IMR-90 (cell line): ENCODE measurements around the gene RUNX2. TPM values are rescaled to one million over a fixed set of nuclear protein-coding genes. Genes with fewer than 3 reads are reported as not detected.
A peak's percentile ranks its signal among the peaks of the same experiment; 100 is the strongest.

ENCODE experiments used
- ATAC-seq: fragments of 200-7000 bp; cut with Tn5 transposase; 2 replicates; pipeline ENCODE4 v1.9.1; 2020; ENCODE audit warnings: low read depth, mild to moderate bottlenecking, moderate library complexity
- BruUV-seq: library from RNA; stranded (reverse); fragments of 400-500 nt; replicated peaks from 2 replicates; lab custom pipeline; 2021; lab: Mats Ljungman, UMichigan
- CTCF ChIA-PET: fragments of 300-600 bp; formaldehyde crosslinking; extraction: SDS; loops from one replicate; lab custom pipeline; 2021; ENCODE audit warnings: antibody characterized with exemption; lab: Yijun Ruan, JAX
- POLR2A ChIA-PET: fragments of 300-600 bp; sonication (Branson Sonifier 250); formaldehyde crosslinking; loops from one replicate; lab custom pipeline; 2022; ENCODE audit warnings: antibody characterized with exemption; ENCODE audit not compliant: unreplicated experiment; lab: Charles Lee
- DNase-seq: peaks from one replicate; pipeline ENCODE4 v3.0.0; 2013
- H2AFZ ChIP-seq: replicated peaks from 2 replicates; pipeline ENCODE3; 2013; ENCODE audit warnings: low read length, mild to moderate bottlenecking; ENCODE audit not compliant: poor library complexity
- H2AK5ac ChIP-seq: 2 replicates; pipeline ENCODE4 v1.6.1; 2013; ENCODE audit warnings: low read depth, low read length, inconsistent platforms
- H2AK9ac ChIP-seq: replicated peaks from 2 replicates; pipeline ENCODE3; 2013; ENCODE audit warnings: mild to moderate bottlenecking, low read depth, low read length, moderate library complexity; ENCODE audit not compliant: poor library complexity
- H2BK120ac ChIP-seq: 2 replicates; pipeline ENCODE4 v1.6.1; 2013; ENCODE audit warnings: low read depth, low read length, inconsistent platforms
- H2BK15ac ChIP-seq: 3 replicates; pipeline ENCODE4 v1.6.1; 2013; ENCODE audit warnings: low read depth, low read length, inconsistent platforms
- H2BK20ac ChIP-seq: 2 replicates; pipeline ENCODE4 v1.6.1; 2013; ENCODE audit warnings: low read depth, mild to moderate bottlenecking, inconsistent platforms, low read length, moderate library complexity
- H2BK5ac ChIP-seq: 2 replicates; pipeline ENCODE4 v1.6.1; 2013; ENCODE audit warnings: mild to moderate bottlenecking, low read depth, low read length, inconsistent platforms; ENCODE audit not compliant: poor library complexity, severe bottlenecking
- H3K14ac ChIP-seq: replicated peaks from 2 replicates; pipeline ENCODE4 v1.6.1; 2013; ENCODE audit warnings: low read depth, low read length, inconsistent platforms
- H3K18ac ChIP-seq: 2 replicates; pipeline ENCODE4 v1.6.1; 2013; ENCODE audit warnings: low read depth, low read length, control low read depth
- H3K23ac ChIP-seq: 2 replicates; pipeline ENCODE4 v1.6.1; 2013; ENCODE audit warnings: low read depth, low read length, inconsistent platforms
- H3K27ac ChIP-seq: 2 replicates; pipeline ENCODE4 v1.5.1; 2013; ENCODE audit warnings: mild to moderate bottlenecking, control low read depth, low read length; ENCODE audit not compliant: insufficient read depth
- H3K27me3 ChIP-seq: 2 replicates; pipeline ENCODE4 v1.6.1; 2013; ENCODE audit warnings: low read length; ENCODE audit not compliant: control insufficient read depth, insufficient read depth
- H3K36me3 ChIP-seq: 2 replicates; pipeline ENCODE4 v1.6.1; 2013; ENCODE audit warnings: low read length, mixed read lengths; ENCODE audit not compliant: control insufficient read depth, insufficient read depth
- H3K4ac ChIP-seq: 2 replicates; pipeline ENCODE4 v1.6.1; 2013; ENCODE audit warnings: low read depth, low read length, inconsistent platforms
- H3K4me1 ChIP-seq: 2 replicates; pipeline ENCODE4 v1.6.1; 2013; ENCODE audit warnings: low read length, mixed read lengths; ENCODE audit not compliant: control insufficient read depth, insufficient read depth
- H3K4me2 ChIP-seq: 2 replicates; pipeline ENCODE4 v1.6.1; 2013; ENCODE audit warnings: low read depth, mild to moderate bottlenecking, control low read depth, low read length, moderate library complexity
- H3K4me3 ChIP-seq: 2 replicates; pipeline ENCODE4 v1.5.1; 2013; ENCODE audit warnings: low read depth, mild to moderate bottlenecking, control low read depth, low read length, moderate library complexity; ENCODE audit not compliant: insufficient read depth
- H3K56ac ChIP-seq: 2 replicates; pipeline ENCODE4 v1.6.1; 2013; ENCODE audit warnings: low read length, inconsistent platforms; ENCODE audit not compliant: insufficient read depth; ENCODE audit errors: extremely low read depth
- H3K79me1 ChIP-seq, 2 experiments: 2 replicates each; pipeline ENCODE4 v1.6.1; 2013; ENCODE audit warnings: low read length in 2 of 2, inconsistent platforms in 1 of 2, low read depth in 1 of 2
- H3K9ac ChIP-seq: 2 replicates; pipeline ENCODE4 v1.6.1; 2013; ENCODE audit warnings: low read depth, low read length, control low read depth
- H3K9me1 ChIP-seq: 2 replicates; pipeline ENCODE4 v1.6.1; 2013; ENCODE audit warnings: low read length, inconsistent platforms; ENCODE audit not compliant: insufficient read depth
- H3K9me3 ChIP-seq: 2 replicates; pipeline ENCODE4 v1.6.1; 2013; ENCODE audit warnings: low read length; ENCODE audit not compliant: control insufficient read depth, insufficient read depth
- H4K20me1 ChIP-seq: 2 replicates; pipeline ENCODE4 v1.6.1; 2013; ENCODE audit warnings: low read length, inconsistent platforms; ENCODE audit not compliant: insufficient read depth
- H4K5ac ChIP-seq: 2 replicates; pipeline ENCODE4 v1.6.1; 2013; ENCODE audit warnings: mild to moderate bottlenecking, low read depth, low read length, control low read depth
- H4K8ac ChIP-seq, 2 experiments: 2 replicates each; pipeline ENCODE4 v1.6.1; 2013; ENCODE audit warnings: low read depth in 2 of 2, low read length in 2 of 2, control low read depth in 1 of 2, inconsistent platforms in 1 of 2
- H4K91ac ChIP-seq: 2 replicates; pipeline ENCODE4 v1.6.1; 2013; ENCODE audit warnings: low read depth, low read length, inconsistent platforms; ENCODE audit not compliant: insufficient read depth
- BHLHE40 ChIP-seq: fragments of 150-350 bp; IDR thresholded peaks from 2 replicates; pipeline ENCODE4 v1.6.1; 2016; ENCODE audit warnings: mild to moderate bottlenecking, low read depth, low read length
- FOS ChIP-seq: fragments of 150-350 bp; IDR thresholded peaks from 2 replicates; pipeline ENCODE4 v1.6.1; 2016; ENCODE audit warnings: low read depth, low read length
- MAFK ChIP-seq: IDR thresholded peaks from 2 replicates; pipeline ENCODE4 v1.6.1; 2012; ENCODE audit warnings: low read depth, low read length, improper control_type of control experiment
- MAZ ChIP-seq: IDR thresholded peaks from 2 replicates; pipeline ENCODE4 v1.6.1; 2012; ENCODE audit warnings: low read depth, mild to moderate bottlenecking, low read length, improper control_type of control experiment, moderate library complexity, borderline replicate concordance
- RAD21 ChIP-seq: IDR thresholded peaks from 2 replicates; pipeline ENCODE4 v1.6.1; 2012; ENCODE audit warnings: low read length, improper control_type of control experiment
- SMC3 ChIP-seq: fragments of 150-350 bp; IDR thresholded peaks from 2 replicates; pipeline ENCODE4 v1.6.1; 2016; ENCODE audit warnings: low read depth, mild to moderate bottlenecking, antibody characterized with exemption, low read length, moderate library complexity
- WGBS, 2 experiments: methylation state at CpG; one replicate each; pipeline versions ENCODE4 v1.1.5 to v1.1.7; 2013; ENCODE audit warnings: missing lambda C conversion rate in 2 of 2; ENCODE audit not compliant: insufficient read length in 1 of 2; ENCODE audit errors: extremely low coverage in 2 of 2; 5-methylcytosine and 5-hydroxymethylcytosine counted together
- dilution Hi-C: fragments of 300-500 bp; cut with HindIII; formaldehyde crosslinking; loops from one replicate; pipeline ENCODE4 v1.14.3; 2018; ENCODE audit warnings: low sequenced_read_pairs; ENCODE audit not compliant: unreplicated experiment
- in situ Hi-C: fragments of 300-500 bp; cut with MboI; formaldehyde crosslinking; loops from 3 replicates; pipeline ENCODE4 v1.14.3; 2019; ENCODE audit warnings: low sequenced_read_pairs, inconsistent platforms, mixed read lengths
- intact Hi-C: fragments of 100-400 bp; cut with micrococcal nuclease; formaldehyde crosslinking; loops from 2 replicates; pipeline ENCODE4 v1.10.0; 2022
- polyA plus RNA-seq, 3 experiments: library from polyadenylated mRNA; depleted of rRNA; stranded (reverse); fragments of >200 nt; gene quantifications; 2 replicates each; pipeline ENCODE4 v1.2.3, GENCODE V29; 2012; ENCODE audit warnings: low replicate concordance in 1 of 3
- total RNA-seq: library from RNA; depleted of rRNA; stranded (reverse); fragments of >200 nt; gene quantifications from 2 replicates; pipeline ENCODE4 v1.2.3, GENCODE V29; 2012

Gene RUNX2
- total and polyA plus RNA-seq, 2 of the 4 experiments (the other 2 are of a cell fraction), result 2.3 to 4.7 TPM

GRCh38 chr6:45504947-45505346 lies 176.8 kb downstream of the RUNX2 start:
- Histone ChIP-seq H3K79me1 (peaks cover 0 to 42% of the 10 kb centered on the region in 2 experiments; a peak in 2 of 4 replicates), H2BK5ac (peak overlapping the region; percentile 3), H3K4me3 (no peak overlapping the region), H2BK120ac (peak overlapping the region; percentile 95), H4K5ac (no peak overlapping the region), H3K36me3 (0 out of 2 replicates have a peak, but pooled peaks cover 3% of the 10 kb centered on the region), H3K18ac (no peak overlapping the region), H3K14ac (no peak overlapping the region), H3K23ac (no peak overlapping the region), H4K20me1 (no peaks in the 10 kb centered on the region), H3K27me3 (no peaks in the 10 kb centered on the region), H3K9me3 (no peaks in the 10 kb centered on the region), H4K91ac (peak overlapping the region; percentile 11), H2AK5ac (no peak overlapping the region), H3K4me2 (peak overlapping the region; percentile 29), H2AFZ (peak overlapping the region; percentile 70), H3K9me1 (peaks cover 16% of the 10 kb centered on the region), H2AK9ac (no peak overlapping the region), H3K4ac (peak overlapping the region; percentile 3; the same call in 1 of the 2 replicates), H3K27ac (peak overlapping the region; percentile 42), H2BK20ac (0 out of 2 replicates have a peak overlapping the region, but pooled peaks have one; percentile 5), H3K4me1 (peaks cover 10% of the 10 kb centered on the region), H4K8ac (peak overlapping the region in 1 of 2 experiments; percentile 11; a peak in 2 of 4 replicates), H3K56ac (peak overlapping the region; percentile 73; the same call in 1 of the 2 replicates), H2BK15ac (no peak overlapping the region), H3K9ac (no peak overlapping the region)
- WGBS, 2 experiments, result 0% methylated on average over 2 of the region's 5 CpGs; no CpG with 5 or more reads in 1 of the 2 experiments
- no TSS peak for BruUV-seq
- CTCF ChIA-PET, result interaction anchor here (0.6 to 0.7 kb wide), 3 partner anchors 23 to 461 kb away, joined by 3 to 5 read pairs (median 3); no protein-coding TSS in a partner anchor
- peak; percentile 43; the same call in 1 of the 2 replicates for TF ChIP-seq BHLHE40
- peak; percentile 70; the same call in 1 of the 2 replicates for TF ChIP-seq MAZ
- TF ChIP-seq SMC3, result peak; percentile 26; the same call in 1 of the 2 replicates
- TF ChIP-seq MAFK, result peak; percentile 10; the same call in 1 of the 2 replicates
- no peak for TF ChIP-seq FOS
- peak; percentile 30; the same call in 1 of the 2 replicates for TF ChIP-seq RAD21
- intact Hi-C loops, result loop anchor here (2.0 to 10.0 kb wide), 2 partner anchors 82 to 290 kb away; no protein-coding TSS in a partner anchor
- in situ Hi-C loops, result no loop called here
- dilution Hi-C loops, result no loop called here
- DNase-seq (peak; percentile 98), ATAC-seq (peak; percentile 93)
- POLR2A ChIA-PET, result no interaction called here
